ENCODE results near the gene FBXW12. TPM values are rescaled to one million over a fixed set of nuclear protein-coding genes. Genes with fewer than 3 reads are reported as not detected.
"Not testable (repeated sequence)": the region's sequence is repeated elsewhere in the genome, so short reads cannot be mapped to it uniquely, and the experiment has no call there.

The FBXW12 gene, protein sequence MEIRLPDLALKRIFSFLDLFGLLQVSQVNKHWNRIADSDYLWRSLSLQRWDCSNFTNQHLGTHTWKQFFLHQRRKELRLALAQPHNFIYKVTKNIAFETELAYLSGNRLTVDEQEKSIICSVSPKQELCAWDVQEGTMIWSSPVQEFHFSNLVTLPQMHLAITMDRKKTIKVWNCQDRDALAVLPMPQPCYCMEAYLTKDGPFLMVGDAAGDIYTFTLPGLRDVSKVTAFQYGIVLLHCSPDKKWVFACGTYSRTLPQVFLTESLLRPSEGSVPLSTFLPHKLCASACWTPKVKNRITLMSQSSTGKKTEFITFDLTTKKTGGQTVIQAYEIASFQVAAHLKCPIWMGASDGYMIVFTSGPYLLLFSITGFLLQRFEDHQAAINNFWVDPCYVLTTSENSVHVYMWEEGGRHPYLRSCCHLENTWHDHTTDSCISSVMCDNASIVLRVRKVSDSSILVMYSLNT
- total RNA-seq = not detected in 2 replicates
- 0.18 TPM in 1 of 2 replicates, not detected in the other for polyA plus RNA-seq

DNA sequence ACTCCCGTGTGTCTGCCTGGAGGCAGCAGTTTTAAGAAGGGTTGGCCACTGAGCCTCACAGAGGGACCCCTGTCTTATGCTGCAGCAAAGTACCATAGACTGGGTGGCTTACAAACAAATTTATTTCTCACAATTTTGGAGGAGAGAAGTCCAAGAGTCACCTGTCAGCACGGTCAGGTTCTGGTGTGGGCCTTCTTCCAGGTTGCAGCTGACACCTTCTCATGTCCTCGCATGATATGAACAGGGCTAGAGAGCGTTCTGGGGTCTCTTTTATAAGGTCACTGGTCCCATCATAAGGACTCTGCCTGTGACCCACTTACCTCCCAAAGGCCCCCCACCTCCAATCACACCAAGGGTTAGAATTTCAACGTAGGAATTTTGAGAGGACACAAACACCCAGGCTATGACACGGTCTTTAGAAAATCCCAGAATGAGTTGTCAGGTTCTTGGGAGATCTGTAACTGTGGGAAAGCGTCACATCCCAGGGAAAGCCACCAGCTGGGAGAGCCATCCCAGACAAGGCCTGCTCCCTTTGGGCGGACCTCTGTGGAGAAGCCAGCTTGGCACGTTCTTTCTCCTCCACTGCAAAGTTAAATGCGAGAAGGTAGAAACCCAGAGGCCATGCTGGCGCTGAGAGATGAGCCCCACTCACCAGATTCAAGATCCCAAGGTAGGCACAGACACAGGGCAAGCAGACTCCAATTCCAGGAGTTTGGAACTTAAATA is at the start of gene FBXW12:
FBXW12 (plus strand) TSS at position 569 of the 726 bp plus-strand sequence. CDS start 549 bp downstream, outside the sequence.
- TF ChIP-seq EZH2 (IDR thresholded peaks at IDR 0.05; ENCODE audit: borderline replicate concordance) = no peak
- TF ChIP-seq, protein P1, sequence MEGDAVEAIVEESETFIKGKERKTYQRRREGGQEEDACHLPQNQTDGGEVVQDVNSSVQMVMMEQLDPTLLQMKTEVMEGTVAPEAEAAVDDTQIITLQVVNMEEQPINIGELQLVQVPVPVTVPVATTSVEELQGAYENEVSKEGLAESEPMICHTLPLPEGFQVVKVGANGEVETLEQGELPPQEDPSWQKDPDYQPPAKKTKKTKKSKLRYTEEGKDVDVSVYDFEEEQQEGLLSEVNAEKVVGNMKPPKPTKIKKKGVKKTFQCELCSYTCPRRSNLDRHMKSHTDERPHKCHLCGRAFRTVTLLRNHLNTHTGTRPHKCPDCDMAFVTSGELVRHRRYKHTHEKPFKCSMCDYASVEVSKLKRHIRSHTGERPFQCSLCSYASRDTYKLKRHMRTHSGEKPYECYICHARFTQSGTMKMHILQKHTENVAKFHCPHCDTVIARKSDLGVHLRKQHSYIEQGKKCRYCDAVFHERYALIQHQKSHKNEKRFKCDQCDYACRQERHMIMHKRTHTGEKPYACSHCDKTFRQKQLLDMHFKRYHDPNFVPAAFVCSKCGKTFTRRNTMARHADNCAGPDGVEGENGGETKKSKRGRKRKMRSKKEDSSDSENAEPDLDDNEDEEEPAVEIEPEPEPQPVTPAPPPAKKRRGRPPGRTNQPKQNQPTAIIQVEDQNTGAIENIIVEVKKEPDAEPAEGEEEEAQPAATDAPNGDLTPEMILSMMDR (IDR thresholded peaks at IDR 0.05; ENCODE audit: poor library complexity) = no peak
- no peak for TF ChIP-seq EZH2phosphoT487 (IDR thresholded peaks at IDR 0.05; ENCODE audit: low read depth, severe bottlenecking, unreplicated experiment)
- H3K36me3 ChIP-seq (replicated peaks; ENCODE audit: insufficient read depth, low read depth) = no peaks in the 10 kb centered on the region
- WGBS (ENCODE audit: low lambda C conversion rate, missing lambda C conversion rate) = 90% methylated on average over 11 of the region's 11 CpGs
- H4K20me1 ChIP-seq (ENCODE audit: insufficient read depth, poor library complexity, severe bottlenecking) = no peaks in the 10 kb centered on the region
- H3K9me2 ChIP-seq (replicated peaks; ENCODE audit: insufficient read depth) = no peaks in the 10 kb centered on the region
- H2AFZ ChIP-seq = peak within 1 kb of the TSS; percentile 52
- no peaks in the 10 kb centered on the region for H3K79me2 ChIP-seq
- DNase-seq (ENCODE audit: low spot score) = no peak
- H3K4me2 ChIP-seq = no peak within 1 kb of the TSS
- H3K27me3 ChIP-seq = no peaks in the 10 kb centered on the region
- no peaks in the 10 kb centered on the region for H3K9me3 ChIP-seq (ENCODE audit: low read depth)
- no peak within 1 kb of the TSS for H3K4me3 ChIP-seq
- no peak within 1 kb of the TSS for H3K27ac ChIP-seq
- H3K4me1 ChIP-seq (ENCODE audit: insufficient read depth) = peaks cover 4% of the 10 kb centered on the region

DNA sequence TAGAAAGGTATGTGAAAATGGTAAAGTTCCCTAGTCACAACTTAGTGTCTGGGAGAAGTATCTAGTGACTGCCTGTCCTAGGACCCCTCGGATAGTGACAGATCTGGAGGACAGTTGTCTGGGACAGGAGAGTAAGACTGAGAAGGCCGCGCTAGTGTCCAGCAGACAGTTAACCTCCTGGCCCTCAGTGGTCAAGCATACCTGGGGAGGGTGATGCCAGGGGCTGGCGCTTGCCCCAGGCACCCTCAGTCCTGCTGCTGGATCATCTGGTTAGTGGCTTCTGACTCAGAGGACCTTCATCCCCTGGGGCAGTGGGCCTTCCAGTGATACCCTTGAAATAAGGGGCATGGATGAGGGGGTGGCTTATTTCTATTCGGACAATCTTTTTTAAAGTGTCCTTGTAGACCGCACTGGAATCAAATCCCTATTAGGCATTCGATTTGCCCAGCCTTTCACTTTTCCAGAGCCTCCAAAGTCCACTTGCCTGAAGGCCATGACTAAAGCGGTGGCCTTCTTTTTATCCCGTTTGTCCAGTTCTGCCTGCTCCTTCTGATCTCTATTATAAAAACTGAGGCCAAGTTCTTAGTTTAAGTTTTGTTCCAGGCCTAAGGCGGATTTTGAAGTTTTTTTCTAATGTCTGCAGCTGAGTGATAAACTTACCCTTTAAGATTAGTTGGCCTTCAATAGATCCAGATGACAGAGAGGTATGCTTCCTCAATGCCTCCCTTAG is 40.1 kb upstream of the FBXW12 start:
- WGBS (ENCODE audit: low lambda C conversion rate, missing lambda C conversion rate) = 86% methylated on average over 10 of the region's 10 CpGs
- not testable (repeated sequence) for H3K4me2 ChIP-seq; H3K27me3 ChIP-seq; H2AFZ ChIP-seq; H3K9me2 ChIP-seq (replicated peaks; ENCODE audit: insufficient read depth); DNase-seq (ENCODE audit: low spot score); H3K27ac ChIP-seq; H3K4me3 ChIP-seq; H4K20me1 ChIP-seq (ENCODE audit: insufficient read depth, poor library complexity, severe bottlenecking); H3K79me2 ChIP-seq; H3K9me3 ChIP-seq (ENCODE audit: low read depth); H3K4me1 ChIP-seq (ENCODE audit: insufficient read depth); H3K36me3 ChIP-seq (replicated peaks; ENCODE audit: insufficient read depth, low read depth)

- H3K4me2 ChIP-seq; H4K20me1 ChIP-seq (ENCODE audit: insufficient read depth, poor library complexity, severe bottlenecking); H3K27me3 ChIP-seq; H2AFZ ChIP-seq; DNase-seq (ENCODE audit: low spot score); H3K9me2 ChIP-seq (replicated peaks; ENCODE audit: insufficient read depth); H3K27ac ChIP-seq; H3K4me1 ChIP-seq (ENCODE audit: insufficient read depth); H3K9me3 ChIP-seq (ENCODE audit: low read depth); H3K4me3 ChIP-seq; H3K36me3 ChIP-seq (replicated peaks; ENCODE audit: insufficient read depth, low read depth); H3K79me2 ChIP-seq: not testable (repeated sequence)
- WGBS (ENCODE audit: low lambda C conversion rate, missing lambda C conversion rate) = 70% methylated on average over 15 of the region's 15 CpGs
These were observed 38.4 kb upstream of the FBXW12 start, which contains the start of gene SPINK8 for GRCh38 chr3:48333346-48334245. Gene SPINK8 (minus strand): TSS chr3:48333661. CDS start chr3:48328341, 5,320 bp downstream.

DNA sequence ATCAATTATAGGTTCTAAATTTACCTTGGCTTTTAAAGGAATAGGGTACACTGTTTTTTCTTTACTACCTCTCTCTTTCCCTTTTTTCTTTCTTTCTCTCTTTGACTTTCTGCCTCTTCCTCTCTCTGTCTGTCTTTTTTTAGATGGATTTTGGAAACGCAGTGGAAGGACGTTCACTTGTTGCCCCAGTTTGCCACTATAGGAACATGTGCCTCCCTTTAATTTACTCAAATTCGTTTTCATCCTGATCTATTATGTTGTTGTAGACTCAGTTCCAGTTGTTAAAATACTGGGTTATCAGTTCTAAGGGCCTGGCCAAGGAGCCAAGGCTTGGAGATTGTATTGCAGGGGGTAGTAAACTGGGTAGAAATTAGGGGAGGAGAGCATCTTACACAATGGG is 37.4 kb upstream of the FBXW12 start:
- Histone ChIP-seq H3K79me2 (no peaks in the 10 kb centered on the region), H3K9me3 (ENCODE audit: low read depth) (no peaks in the 10 kb centered on the region), H3K4me3 (no peak overlapping the region), H3K4me1 (ENCODE audit: insufficient read depth) (no peaks in the 10 kb centered on the region), H3K4me2 (no peak overlapping the region), H3K27me3 (no peaks in the 10 kb centered on the region), H4K20me1 (ENCODE audit: insufficient read depth, poor library complexity, severe bottlenecking) (no peaks in the 10 kb centered on the region), H3K27ac (no peak overlapping the region), H3K36me3 (replicated peaks; ENCODE audit: insufficient read depth, low read depth) (no peaks in the 10 kb centered on the region), H2AFZ (no peak overlapping the region), H3K9me2 (replicated peaks; ENCODE audit: insufficient read depth) (no peaks in the 10 kb centered on the region)
- no peak for DNase-seq (ENCODE audit: low spot score)
- TF ChIP-seq, protein P1 (IDR thresholded peaks at IDR 0.05; ENCODE audit: poor library complexity) = no peak
- no peak for TF ChIP-seq EZH2phosphoT487 (IDR thresholded peaks at IDR 0.05; ENCODE audit: low read depth, severe bottlenecking, unreplicated experiment)
- no peak for TF ChIP-seq EZH2 (IDR thresholded peaks at IDR 0.05; ENCODE audit: borderline replicate concordance)
- 82% methylated on average over 3 of the region's 3 CpGs for WGBS (ENCODE audit: low lambda C conversion rate, missing lambda C conversion rate)

GRCh38 chr3:48335286-48335685 is 36.7 kb upstream of the FBXW12 start:
- WGBS (ENCODE audit: low lambda C conversion rate, missing lambda C conversion rate) = 89% methylated on average over 9 of the region's 9 CpGs
- H3K4me1 ChIP-seq (ENCODE audit: insufficient read depth); DNase-seq (ENCODE audit: low spot score); H3K4me2 ChIP-seq; H3K27ac ChIP-seq; H2AFZ ChIP-seq; H3K4me3 ChIP-seq; H3K9me3 ChIP-seq (ENCODE audit: low read depth); H3K9me2 ChIP-seq (replicated peaks; ENCODE audit: insufficient read depth); H3K79me2 ChIP-seq; H4K20me1 ChIP-seq (ENCODE audit: insufficient read depth, poor library complexity, severe bottlenecking); H3K36me3 ChIP-seq (replicated peaks; ENCODE audit: insufficient read depth, low read depth); H3K27me3 ChIP-seq: not testable (repeated sequence)
